Right atrium auricular region (tissue), 2 donors: ENCODE results near the gene DRGX. TPM values are rescaled to one million over a fixed set of nuclear protein-coding genes. Genes with fewer than 3 reads are reported as not detected.

Experiments used
- total RNA-seq, 2 donors: library from RNA; depleted of rRNA; stranded (reverse); fragments of >200 nt; gene quantifications; one replicate each; pipeline ENCODE4 v1.1.0, GENCODE V29; 2016

Gene DRGX
- total RNA-seq, 2 donors from 2014 or later = not detected

Other genes with a start within 250 kb of the DRGX start
- 10 to 100 TPM; 14.3 to 14.8 TPM for gene TMEM273, start 207.7 kb downstream of the DRGX start, total RNA-seq
- 10 to 100 TPM; 34.9 to 48.2 TPM for gene C10orf71, start 96.9 kb downstream of the DRGX start, total RNA-seq
- gene ERCC6, start 143.0 kb upstream of the DRGX start, total RNA-seq = 10 to 100 TPM; 11.5 to 12.0 TPM
- not detected for gene SLC18A3, start 214.2 kb upstream of the DRGX start, total RNA-seq
- gene CHAT, start 217.9 kb upstream of the DRGX start, total RNA-seq = not detected